Esophagus muscularis mucosa (tissue), 4 donors: ENCODE data around the gene NDEL1.

ENCODE experiments used
- CTCF ChIP-seq, 3 experiments: fragments of 200-600 bp in 2 of 3; fragments of 450-650 bp in 1 of 3; sonication (generic) in 2 of 3; IDR thresholded peaks; one replicate each; pipeline ENCODE4 v1.5.1; 2017 to 2019; ENCODE audit warnings: antibody characterized with exemption in 3 of 3, mild to moderate bottlenecking in 2 of 3, moderate library complexity in 1 of 3
- EP300 ChIP-seq: sonication (generic); formaldehyde crosslinking; IDR thresholded peaks from one replicate; pipeline ENCODE4 v1.6.1; 2017; ENCODE audit warnings: antibody characterized with exemption
- POLR2A ChIP-seq: fragments of 450-650 bp; IDR thresholded peaks from one replicate; pipeline ENCODE4 v1.6.1; 2017; ENCODE audit warnings: antibody characterized with exemption, moderate library complexity, mild to moderate bottlenecking, low read depth
- POLR2AphosphoS5 ChIP-seq, 2 donors: sonication (generic); formaldehyde crosslinking; IDR thresholded peaks; one replicate each; pipeline ENCODE4 v1.6.1; 2017; ENCODE audit warnings: antibody characterized with exemption in 2 of 2

- TF ChIP-seq POLR2A (no peak), CTCF (IDR thresholded peaks at IDR 0.05) (no peak), EP300 (no peak), POLR2AphosphoS5 (IDR thresholded peaks at IDR 0.05) (no peak)
Observed at GRCh38 chr17:8436844-8437171, 1.1 kb downstream of the NDEL1 start.
